NCI-H460 (cell line): ENCODE results near the gene SPINK8. TPM values are rescaled to one million over a fixed set of nuclear protein-coding genes. Genes with fewer than 3 reads are reported as not detected.
"Not testable (repeated sequence)": the region's sequence is repeated elsewhere in the genome, so short reads cannot be mapped to it uniquely, and the experiment has no call there.

Experiments used
- DNase-seq: peaks from one replicate; pipeline ENCODE4 v3.0.0-alpha.2; 2016; ENCODE audit warnings: low read depth; ENCODE audit errors: extremely low read depth
- total RNA-seq: library from RNA; depleted of rRNA; stranded (reverse); fragments of >200 nt; shearing (Covaris generic); gene quantifications from 2 replicates; pipeline ENCODE4 v1.2.3, GENCODE V29; 2014

The SPINK8 gene
- total RNA-seq, 1 experiment from 2014 or later, result not detected

DNA sequence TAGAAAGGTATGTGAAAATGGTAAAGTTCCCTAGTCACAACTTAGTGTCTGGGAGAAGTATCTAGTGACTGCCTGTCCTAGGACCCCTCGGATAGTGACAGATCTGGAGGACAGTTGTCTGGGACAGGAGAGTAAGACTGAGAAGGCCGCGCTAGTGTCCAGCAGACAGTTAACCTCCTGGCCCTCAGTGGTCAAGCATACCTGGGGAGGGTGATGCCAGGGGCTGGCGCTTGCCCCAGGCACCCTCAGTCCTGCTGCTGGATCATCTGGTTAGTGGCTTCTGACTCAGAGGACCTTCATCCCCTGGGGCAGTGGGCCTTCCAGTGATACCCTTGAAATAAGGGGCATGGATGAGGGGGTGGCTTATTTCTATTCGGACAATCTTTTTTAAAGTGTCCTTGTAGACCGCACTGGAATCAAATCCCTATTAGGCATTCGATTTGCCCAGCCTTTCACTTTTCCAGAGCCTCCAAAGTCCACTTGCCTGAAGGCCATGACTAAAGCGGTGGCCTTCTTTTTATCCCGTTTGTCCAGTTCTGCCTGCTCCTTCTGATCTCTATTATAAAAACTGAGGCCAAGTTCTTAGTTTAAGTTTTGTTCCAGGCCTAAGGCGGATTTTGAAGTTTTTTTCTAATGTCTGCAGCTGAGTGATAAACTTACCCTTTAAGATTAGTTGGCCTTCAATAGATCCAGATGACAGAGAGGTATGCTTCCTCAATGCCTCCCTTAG lies 1.6 kb downstream of the SPINK8 start:
- DNase-seq, result not testable (repeated sequence)

DNA sequence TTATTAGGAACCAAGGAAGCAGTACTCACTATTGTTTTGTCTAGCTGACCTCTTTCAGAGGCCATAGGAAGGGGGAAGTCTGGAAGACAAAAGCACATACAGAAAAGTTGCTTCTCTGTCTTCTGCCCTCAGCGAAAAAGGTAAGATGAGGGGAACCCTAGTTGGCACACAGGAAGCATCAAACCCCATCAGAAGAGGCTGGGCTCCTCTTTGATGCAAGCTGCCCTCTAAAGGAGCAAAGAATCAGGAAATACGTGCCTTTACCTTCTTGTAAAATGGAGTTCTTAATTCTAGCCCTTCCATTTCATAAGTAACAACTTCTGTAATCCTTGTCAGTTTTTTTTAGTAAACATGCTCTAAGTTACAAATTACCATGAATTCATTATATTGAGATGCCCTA lies 12.5 kb downstream of the SPINK8 start:
- no peak for DNase-seq

DNA sequence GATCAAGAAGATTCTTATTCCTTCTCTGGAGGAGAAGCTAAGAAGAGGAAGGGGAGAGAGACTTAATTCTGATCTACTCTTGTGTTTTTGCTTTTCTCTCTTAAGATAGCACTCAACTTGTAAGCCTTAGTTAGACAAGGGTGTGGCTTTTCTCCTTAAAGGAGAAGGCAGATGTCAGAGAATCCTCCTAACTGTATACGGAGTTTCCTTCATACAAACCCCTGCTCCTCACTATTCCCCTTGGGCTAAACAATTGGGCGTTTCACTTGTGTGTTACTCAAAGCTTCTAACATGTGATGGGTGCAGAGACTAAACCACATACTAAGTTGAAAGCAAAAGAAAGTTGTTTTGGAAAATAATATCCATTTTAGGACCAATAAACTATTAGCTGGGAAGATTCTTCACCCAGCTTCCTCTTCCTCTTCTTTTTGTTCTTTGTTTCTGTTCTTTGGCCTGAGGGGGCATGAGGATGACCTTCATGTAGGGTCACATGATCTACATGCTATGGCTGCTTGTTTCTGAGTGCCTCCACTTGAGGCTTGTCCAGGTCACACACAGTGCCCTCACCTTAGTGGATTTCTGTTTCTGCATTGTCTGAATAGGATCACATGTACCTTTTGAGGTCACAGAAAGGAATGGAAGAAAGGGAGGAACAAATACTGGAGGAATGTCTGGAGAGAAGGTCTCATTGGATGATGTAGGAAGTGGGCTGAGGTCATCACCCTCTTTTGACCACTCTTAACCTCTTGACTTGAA lies 14.6 kb downstream of the SPINK8 start:
- DNase-seq, result no peak

DNA sequence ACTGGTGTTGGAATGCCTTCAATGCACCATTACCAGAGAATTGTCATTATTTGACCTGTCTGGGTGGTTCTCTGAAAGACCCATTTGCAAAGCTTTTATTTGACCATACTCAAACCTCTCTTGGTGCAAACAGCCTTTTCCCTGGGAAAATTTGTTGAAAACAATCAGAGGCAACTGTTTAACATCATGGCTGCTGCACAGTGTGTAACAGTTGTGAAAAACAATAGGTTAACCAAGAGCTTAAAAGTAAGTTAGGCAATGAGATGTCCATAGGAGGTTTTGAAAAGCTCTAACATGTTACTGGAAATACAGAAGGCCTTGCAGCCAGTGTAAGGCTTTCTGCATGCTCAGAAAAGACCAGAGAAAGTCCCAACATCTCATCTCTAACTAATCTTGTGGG lies 18.9 kb downstream of the SPINK8 start:
- DNase-seq, result no peak

DNA sequence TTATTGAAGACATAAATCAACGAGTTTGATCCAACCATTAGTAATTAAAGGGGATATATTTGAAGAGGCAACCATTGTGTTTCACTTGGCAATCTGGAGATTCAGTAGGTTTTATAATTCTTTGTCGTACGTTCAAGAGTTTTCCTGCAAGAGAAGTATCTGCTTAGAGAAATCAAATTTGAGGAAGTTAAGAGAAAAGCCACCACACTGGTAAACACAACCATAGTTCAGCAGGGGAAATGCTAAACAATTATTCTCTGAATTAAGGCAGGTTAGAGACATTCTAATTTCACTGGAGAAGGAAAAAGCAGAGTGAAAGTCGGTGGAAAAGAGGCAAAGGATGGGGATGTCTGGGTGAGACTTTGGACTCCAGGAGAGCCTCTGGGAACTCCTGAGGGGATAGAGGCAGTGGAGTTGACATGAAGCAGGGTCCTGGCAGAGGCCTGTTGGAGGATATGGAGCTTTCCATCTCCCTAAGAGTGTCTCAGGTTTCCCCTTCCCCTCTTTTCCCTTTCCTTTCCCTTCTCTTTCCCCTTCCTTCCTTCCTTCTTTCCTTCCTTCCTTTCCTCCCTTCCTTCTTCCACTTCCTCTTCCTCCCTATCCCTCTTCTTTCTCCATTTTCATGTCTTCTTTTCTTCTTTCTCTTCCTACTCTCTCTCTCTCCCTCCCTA lies 26.5 kb downstream of the SPINK8 start:
- no peak for DNase-seq

DNA sequence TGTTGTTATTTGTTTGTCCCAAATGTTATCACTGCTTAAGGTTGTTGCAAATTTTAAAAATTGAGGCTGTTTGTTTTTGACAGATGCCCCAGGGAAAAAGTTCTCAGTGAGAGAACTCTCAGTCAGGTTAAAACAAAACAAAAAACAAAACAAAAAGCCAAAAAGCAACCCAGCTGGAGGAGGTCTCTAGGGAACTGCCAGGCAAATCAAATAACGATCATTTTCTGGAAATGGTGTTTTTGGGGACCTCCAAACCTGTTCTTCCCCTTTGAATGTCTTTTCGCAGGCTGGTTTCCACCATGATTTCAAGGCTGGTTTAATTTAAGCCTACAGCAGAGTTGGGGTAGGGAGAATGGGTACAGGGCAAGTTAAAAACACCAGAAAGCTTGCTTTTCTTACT lies 27.2 kb downstream of the SPINK8 start:
- no peak for DNase-seq

DNA sequence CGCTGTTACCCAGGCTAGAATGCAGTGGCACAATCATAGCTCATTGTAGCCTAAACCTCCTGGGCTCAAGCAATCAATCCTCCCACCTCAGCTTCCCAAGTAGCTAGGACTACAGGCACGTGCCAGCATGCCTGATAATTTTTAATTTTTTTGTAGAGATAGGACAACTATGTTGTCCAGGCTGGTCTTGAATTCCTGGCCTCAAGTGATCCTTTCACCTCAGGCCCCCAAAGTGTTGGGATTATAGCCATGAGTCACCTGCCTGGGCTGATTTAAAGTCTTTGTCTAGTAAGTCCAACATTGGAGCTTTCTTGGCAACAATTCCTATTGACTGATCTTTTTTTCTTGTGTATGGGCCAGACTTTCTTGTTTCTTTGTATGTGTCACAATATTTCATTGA lies 28.1 kb downstream of the SPINK8 start:
- DNase-seq, result no peak

DNA sequence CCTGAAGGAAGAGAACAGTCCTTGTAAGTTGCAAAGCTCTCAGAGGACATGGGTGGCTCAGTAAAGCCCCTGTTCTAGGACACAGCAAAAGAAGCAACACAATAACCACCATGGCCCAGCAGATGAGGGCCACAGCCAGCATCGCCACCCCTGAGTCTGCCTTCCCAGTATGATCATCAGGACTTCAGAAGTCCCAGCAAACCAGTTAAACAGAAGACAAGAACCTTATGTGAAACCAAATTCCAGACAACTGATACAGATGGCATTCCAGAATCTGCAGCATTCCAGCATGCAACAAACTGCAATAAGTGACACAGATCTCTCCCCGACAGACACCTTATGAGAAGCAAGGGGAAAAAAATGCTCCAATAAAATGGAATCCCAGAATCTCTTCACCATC lies 30.4 kb downstream of the SPINK8 start:
- no peak for DNase-seq

DNA sequence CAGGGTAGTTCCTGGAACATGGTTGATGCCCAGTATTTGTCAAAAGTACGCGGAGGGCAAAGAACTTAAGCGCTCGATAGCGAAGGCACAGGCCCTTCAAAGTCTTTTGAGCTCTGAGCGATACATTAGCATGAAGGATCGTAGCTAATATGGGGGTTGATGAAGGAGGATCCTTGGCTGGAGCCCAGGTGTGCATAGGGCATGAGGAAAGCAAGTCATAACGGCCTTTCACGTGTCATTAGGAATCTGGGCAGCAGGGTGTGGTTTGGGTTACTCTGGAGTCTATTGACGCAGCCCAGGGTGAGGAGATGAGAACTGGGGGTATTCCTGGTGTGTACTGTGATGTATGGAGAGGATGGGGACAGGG lies 31.7 kb downstream of the SPINK8 start:
- DNase-seq, result peak; percentile 7

DNA sequence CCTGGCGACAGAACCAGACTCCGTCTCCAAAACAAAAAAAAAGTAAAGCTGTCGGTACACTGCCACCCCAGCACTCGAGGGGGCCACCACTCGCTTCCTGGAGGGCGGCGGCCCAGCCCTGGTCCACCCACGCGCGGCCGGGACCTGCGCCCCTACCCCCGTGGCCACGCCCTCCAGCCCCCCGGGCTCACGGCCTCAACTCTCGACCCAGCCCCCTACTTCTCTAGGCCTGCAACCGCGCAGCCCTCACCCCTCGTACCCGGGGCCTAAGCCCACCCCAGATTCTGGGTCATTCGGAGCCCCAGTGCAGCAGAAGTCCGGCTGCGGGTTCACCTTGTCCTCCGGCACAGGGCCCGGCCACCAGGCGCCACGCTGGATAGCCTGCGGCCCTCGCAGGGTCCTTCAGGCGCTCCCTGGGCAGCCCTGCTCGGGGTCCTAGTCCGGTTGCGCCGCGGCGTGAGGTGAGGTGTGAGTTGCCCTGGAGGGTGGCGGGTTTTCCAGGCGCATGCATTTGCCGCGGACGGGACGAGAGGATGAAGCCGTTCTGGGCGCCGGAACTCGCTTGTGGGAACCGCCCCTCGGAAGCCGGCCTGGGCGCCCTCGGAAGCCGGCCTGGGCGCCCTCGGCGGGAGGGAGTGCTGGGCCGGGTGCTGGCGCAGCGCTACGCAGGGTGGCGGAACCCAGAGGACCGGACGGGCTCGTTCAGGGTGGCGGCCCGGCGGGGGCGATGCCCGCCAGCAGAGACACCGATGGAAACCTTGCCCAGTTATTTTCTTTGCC lies 32.3 kb downstream of the SPINK8 start, which contains the start of gene NME6:
NME6 (minus strand) TSS at position 348 of the 780 bp plus-strand sequence.
- peak; percentile 78 for DNase-seq

DNA sequence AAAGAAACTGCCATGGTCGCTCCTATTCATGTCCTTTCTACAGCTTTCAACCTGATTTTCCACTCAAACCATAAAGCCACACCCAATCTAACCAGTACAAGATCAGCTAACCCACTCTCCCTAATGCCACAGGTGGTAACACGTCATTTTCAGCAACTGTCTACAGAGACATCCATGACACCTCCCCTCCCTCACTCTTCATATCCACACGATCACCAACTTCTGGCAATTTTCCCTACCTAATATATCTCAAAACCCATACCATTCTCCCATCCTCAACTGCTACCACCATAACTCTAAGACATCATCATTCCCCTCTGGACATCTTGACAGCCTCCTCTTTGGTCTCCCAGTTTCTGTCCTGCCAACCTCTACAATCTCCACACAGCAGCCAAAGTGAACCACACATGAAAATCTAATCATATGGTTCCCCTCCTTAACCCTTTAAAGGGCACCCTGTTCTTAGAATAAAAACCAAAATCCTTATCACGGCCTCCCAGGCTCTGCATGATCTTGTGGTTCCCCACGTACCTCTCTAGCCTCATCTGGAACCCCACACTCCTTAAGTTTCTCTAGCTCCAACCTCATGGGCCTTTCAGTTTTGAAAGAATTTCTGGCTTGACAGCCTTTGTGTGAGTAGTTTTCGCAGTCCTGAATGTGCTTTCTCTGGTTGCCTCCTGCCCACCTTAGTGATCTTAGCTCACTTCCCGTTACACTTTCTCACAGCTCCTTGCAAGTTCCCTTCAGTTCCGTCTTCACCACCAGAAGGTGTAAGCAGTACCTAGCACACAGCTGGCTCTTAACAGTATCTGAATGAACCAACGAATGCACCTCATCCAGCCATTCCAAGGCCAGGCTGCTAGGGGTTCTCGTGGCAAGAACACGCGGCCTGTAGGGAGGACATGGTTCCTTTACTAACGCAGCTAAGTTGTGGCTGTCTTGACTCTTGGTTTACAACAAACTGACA lies 33.4 kb downstream of the SPINK8 start:
- no peak for DNase-seq

DNA sequence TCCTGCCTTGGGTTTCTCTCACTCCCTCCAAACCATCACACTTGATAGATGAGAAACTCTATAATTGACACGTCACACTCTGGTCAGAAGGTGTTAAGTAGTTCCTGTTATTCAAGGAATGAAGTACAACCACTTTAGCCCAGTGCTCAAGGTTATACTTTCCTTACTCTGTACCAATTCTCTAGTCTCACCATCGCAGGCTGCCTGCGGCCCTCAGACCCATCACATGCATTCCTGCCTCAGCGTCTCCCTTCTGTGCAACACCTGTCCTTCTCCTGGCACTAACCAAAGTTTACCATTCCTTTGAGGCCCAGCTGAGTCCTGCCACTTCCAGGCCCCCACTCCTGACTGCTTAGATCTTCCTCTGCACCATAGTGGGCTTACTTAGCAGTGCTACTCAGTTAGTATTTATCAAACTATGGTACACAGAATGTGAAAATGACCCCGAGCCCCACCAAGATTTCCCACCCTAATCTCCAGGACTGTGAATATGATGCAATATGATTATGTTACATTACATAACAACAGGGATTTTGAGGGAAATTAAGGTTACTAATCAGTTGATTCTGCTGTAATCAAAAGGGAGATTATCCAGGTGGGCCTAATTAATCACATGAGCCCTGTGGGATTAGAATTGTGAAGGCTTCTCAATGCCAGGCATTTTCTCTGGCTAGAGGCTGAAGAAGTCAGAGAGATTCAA lies 36.2 kb downstream of the SPINK8 start:
- DNase-seq, result no peak

DNA sequence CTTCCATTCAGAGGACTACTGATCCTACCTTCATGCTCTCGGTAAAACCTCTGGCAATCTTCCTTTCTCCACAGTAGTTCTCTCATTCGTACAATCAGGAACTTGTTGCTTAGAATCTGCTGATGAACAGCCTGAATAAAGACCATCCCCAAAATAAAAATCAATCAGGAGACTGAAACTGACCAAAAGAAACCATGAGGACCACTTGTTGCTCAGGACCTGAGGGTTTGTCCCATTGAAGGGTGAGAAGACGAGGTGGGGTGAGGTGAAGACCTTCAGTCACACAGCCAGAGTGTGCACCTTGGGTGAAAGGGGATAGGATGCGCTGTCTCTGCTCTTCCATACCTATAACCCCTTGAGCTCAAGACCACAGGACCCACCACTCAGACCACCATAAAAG lies 36.8 kb downstream of the SPINK8 start:
- DNase-seq, result no peak

DNA sequence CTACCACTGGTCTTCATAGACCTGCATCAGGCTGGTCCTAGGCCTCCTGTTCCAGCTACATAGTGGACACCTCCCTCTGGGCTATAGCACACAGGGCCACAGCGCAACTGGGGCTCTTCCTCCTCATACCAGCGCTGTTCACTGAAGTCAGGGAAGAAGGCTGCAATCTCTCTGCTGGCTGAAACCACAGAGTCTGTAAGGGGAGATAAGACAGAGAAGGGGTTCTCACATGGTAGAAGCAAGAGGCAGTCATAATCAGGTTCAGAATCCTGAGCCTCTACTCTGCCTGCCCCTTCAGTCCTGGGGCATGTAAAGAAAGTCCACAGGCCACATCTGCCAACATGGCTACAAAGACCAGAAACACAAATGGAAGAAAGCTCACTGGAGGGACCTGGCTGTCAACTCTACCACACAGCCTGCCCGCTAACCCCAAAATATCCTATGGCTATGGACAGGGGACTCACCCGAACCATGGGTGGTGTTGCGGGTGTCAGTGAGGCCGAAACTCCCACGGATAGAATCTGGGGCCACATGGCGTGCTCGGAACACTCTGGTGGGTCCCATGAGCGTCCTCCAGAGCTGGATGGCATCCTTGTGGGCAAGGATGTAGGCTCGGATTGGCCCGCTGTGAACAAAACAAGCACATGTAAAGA lies 38.7 kb downstream of the SPINK8 start:
- no peak for DNase-seq

DNA sequence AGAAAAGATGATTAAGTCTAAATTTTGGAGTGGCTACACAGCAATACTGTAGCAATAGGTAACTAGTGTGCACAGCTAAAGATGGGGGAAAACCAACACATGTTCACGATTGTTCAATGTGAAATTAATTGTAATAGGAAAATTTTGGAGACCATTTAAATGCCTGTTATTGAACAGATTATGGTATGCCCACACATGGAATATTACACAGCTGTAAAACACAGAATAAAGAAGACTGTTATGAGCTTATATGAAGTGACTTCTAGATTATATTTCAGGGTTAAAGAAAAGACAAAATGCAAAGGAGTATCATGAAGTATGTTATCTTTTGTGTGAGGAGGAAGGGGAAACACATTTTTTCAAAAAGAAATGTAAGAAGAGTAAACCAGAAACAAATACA lies 43.8 kb downstream of the SPINK8 start:
- no peak for DNase-seq

DNA sequence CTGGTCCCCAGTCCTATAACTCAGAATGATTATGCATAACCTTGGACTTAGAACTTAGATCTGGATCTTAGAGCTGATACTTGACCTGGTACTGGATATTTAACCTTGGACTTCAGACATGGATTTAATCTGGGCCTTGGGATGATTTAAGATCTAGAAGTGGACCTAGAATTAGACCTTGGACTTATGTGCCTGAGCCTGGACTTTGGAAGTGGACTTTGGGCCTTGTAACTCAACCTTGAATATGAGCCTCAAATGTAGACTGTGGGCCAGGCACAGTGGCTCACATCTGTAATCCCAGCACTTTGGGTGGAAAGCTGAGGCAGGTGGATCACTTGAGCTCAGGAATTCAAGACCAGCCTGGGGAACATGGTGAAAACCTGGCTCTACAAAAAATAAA lies 46.4 kb downstream of the SPINK8 start:
- DNase-seq, result no peak

DNA sequence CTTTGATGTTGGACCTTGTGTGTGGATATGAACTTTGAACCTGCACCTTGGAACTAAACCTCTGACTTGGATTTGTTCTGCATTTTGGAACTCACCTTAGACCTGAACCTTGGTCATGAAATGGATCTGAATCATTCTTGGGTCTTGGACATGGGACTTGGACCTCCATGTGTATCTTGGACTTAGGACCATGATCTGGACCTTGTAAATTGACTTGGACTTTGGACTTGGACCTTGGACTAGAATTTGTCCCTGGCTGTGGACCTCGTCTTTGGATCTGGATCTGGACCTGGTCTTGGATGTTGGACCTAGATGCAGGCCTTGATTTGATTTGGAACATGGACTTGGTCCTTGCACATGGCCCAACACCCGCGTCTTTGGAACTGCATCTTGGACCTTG lies 47.2 kb downstream of the SPINK8 start:
- no peak for DNase-seq

DNA sequence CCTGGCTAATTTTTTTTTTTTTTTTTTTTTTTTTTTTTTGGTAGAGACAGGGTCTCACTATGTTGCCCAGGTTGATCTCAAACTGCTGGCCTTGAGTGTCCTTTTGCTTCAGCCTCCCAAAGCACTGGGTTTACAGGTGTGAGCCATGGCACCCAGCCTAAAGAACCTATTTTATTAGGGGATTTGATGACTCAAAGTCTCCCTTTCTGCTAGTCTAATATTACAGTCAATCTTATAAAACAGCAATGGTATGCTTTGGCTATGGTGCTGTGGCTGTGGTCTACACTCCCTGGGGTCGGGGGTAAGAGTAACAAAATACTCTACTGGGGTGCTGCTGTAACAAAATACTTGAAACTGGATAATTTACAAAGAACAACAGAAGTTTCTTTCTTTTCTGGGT lies 47.8 kb downstream of the SPINK8 start:
- DNase-seq, result no peak

DNA sequence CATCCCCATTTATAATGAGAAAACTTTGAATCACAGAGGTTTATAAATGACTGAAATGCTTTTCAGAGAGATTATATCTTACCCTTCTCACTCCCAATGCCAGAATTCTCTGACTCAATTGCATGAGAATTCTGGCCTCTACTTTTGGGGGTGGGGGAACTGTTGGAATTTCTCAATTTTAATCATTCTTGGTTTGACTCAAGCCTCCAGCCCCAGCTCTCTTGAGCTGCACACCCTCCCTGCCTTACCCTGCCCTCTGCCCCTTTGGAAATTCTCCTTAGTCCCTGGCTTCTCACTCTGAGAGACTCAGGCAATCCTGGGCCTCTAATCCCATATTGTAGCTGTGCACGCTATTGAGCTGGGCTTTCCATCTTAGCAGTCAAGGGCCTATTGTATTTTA lies 48.3 kb downstream of the SPINK8 start:
- DNase-seq, result no peak
